HG02981 (cell line): ENCODE measurements around the gene CNKSR1.

ENCODE experiments used
- ATAC-seq: cut with Tn5 transposase; IDR thresholded peaks from one replicate; pipeline ENCODE4 v1.9.1; 2021; ENCODE audit warnings: mild to moderate bottlenecking, moderate library complexity; ENCODE audit not compliant: unreplicated experiment

The CNKSR1 gene, protein sequence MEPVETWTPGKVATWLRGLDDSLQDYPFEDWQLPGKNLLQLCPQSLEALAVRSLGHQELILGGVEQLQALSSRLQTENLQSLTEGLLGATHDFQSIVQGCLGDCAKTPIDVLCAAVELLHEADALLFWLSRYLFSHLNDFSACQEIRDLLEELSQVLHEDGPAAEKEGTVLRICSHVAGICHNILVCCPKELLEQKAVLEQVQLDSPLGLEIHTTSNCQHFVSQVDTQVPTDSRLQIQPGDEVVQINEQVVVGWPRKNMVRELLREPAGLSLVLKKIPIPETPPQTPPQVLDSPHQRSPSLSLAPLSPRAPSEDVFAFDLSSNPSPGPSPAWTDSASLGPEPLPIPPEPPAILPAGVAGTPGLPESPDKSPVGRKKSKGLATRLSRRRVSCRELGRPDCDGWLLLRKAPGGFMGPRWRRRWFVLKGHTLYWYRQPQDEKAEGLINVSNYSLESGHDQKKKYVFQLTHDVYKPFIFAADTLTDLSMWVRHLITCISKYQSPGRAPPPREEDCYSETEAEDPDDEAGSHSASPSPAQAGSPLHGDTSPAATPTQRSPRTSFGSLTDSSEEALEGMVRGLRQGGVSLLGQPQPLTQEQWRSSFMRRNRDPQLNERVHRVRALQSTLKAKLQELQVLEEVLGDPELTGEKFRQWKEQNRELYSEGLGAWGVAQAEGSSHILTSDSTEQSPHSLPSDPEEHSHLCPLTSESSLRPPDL

GRCh38 chr1:26177182-26177684 lies at the start of gene CNKSR1:
Gene CNKSR1 (plus strand): TSS chr1:26177491. CDS start chr1:26177548, 57 bp downstream.
- ATAC-seq = no peak

GRCh38 chr1:26129778-26130177 lies 47.5 kb upstream of the CNKSR1 start:
- no peak for ATAC-seq

DNA sequence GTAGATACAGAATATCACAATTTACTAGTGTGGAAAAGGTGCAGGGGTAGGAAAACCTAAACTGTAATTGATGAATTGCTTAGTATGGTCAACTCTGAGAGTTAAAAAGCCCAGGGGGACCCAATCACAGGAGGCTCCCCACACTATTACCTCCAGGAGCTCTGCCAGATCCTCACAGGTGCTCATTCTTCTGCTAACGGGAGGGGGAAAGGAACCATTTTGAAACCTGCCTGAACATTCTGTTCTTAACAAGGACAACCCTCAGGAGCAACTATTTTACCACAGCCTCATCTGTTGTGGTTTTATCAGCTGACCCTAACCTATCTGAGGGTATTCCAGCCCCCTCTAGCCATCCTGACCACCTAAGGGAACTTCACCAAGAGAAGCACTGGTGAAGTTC lies 46.6 kb upstream of the CNKSR1 start:
- ATAC-seq = no peak

- no peak for ATAC-seq
Observed at GRCh38 chr1:26132128-26132833, 45.0 kb upstream of the CNKSR1 start.

- ATAC-seq = no peak
Observed at GRCh38 chr1:26132834-26133167, 44.5 kb upstream of the CNKSR1 start.

GRCh38 chr1:26134466-26134865 lies 42.8 kb upstream of the CNKSR1 start:
- no peak for ATAC-seq

DNA sequence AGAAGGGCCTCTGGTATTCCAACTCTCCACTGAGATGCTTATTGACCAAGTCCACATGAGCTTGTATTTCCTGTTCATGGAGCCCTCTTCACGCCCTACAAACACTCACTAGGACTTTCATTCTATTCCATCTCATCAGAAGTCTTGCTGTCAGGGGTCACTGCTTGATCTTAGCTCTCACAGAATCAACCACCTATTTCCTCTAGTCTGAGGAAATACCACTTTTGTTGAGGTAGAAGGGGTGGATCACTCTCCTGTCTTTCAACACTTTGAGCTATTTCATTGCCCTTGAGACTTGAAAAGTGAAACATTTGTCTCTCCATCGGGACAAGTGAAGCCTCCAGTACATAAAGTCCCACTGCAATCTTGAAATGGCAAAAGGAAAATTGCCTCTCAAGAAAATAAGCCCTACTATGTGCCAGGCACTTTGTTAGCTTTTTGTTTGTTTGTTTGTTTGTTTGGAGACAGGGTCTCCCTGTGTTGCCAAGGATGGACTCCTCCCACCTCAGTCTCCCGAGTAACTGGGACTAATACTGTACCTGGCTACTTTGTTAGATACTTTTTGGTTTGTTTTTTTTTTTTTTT lies 38.2 kb upstream of the CNKSR1 start:
- ATAC-seq = no peak

DNA sequence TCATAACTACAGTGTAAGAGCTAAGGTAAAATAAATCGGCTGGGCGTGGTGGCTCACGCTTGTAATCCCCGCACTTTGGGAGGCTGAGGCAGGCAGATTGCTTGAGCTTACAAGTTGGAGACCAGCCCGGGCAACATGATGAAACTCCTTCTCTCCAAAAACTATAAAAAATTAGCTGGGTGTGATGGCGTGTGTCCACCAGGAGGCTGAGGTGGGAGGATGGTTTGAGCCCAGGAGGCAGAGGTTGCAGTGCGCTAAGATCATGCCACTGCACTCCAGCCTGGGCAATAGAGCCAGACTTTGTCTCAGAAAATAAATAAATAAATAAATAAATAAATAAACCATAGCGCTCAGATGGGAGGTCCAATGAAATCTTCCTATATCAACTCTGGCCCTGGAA lies 35.1 kb upstream of the CNKSR1 start:
- no peak for ATAC-seq

- no peak for ATAC-seq
Observed at GRCh38 chr1:26145041-26145959, 32.0 kb upstream of the CNKSR1 start.

DNA sequence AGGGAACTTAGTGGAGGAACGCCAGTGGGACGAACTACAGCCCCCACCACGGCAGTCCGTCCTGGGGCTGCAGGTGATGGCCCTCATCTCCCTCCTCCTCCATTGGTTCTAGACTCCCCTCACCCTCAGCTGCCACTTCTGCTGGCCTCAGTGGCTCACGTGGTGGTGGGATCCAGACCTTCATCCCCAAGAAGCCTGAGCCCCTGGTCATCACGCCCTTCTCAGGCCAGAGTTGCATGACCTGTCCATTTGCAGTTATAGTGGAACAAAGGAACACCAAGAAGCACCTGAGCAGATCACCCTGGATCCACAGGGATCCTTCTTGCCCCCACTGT lies 31.4 kb upstream of the CNKSR1 start:
- no peak for ATAC-seq

- ATAC-seq = no peak
Observed at GRCh38 chr1:26148887-26149286, 28.4 kb upstream of the CNKSR1 start.

DNA sequence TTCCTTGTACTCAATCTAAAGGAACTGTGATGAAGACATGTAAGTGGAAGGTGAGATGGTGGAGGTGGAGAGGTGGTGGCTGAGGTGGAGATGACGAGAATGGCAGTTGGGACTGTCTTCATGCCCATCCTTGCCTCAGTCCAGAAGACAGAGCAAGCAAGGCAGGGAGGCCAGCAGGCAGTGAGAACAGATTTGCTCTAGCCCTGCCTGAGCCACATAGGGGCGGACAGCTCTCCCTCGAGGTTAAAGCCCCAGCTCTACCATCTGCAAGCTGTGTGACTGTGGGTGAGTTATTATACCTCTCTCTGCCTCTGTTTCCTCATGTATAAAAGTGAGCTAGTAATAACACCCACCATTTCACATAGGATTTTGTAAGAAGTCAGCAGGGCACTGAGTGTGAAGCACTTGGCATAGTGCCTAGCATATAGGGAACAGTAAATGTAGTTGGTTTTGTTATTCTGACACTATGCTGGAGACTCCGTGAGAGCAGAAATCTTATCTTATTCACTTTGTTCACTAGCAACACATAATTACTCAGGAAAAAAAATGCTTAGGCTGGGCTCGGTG lies 23.2 kb upstream of the CNKSR1 start:
- no peak for ATAC-seq

DNA sequence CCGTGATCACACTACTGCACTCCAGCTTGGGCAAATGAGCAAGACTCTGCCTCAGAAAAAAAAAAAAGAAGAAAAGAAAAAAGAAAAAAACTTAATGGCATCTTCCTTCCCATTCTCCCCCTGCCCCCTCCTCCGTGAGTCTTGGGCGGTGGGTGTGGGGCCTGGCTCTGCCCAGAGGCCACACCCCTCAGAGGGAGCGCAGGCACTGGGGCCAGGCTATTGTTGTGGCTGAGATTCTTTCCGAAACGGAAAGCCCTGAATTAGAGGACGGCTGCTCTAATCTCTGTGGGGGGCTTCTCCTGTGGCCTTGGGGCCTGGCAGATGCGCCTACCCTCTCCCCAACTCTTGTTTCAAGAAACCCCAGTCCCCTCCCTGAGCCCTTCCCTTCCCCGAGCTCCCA lies 22.5 kb upstream of the CNKSR1 start:
- no peak for ATAC-seq

GRCh38 chr1:26155370-26156284 lies 21.7 kb upstream of the CNKSR1 start:
- no peak for ATAC-seq

- ATAC-seq = no peak
Observed at GRCh38 chr1:26156285-26157038, 20.8 kb upstream of the CNKSR1 start.

DNA sequence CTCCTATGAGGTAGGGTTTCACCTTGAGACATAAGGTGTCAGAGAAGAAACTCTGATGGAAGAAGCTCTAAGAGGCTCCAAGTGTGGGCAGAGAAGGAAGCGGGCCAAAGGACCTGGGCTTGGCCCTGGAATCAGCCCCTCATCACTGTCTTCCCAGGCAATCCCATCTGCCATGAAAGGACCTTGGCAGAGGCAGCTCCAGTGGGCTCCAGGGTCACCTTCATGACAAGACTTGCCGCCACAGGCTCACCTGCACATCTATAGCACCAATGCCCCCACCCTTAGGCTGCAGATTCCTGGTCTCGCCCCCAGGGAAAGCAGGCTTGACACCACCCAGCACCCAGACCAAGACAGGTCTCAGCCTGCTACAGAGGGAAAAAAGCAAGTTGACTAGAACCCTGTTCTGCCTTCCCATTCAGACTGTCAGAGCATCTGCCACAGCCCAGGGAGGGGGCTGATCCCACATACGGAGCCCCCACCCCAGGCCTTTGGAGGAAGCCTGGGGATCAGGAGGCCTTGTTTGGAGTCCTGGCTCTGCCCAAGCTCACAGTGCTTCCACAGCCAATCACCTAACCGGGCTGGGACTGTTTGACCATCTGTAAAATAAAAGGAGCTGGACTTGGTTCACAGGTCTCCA lies 18.9 kb upstream of the CNKSR1 start:
- ATAC-seq = no peak

DNA sequence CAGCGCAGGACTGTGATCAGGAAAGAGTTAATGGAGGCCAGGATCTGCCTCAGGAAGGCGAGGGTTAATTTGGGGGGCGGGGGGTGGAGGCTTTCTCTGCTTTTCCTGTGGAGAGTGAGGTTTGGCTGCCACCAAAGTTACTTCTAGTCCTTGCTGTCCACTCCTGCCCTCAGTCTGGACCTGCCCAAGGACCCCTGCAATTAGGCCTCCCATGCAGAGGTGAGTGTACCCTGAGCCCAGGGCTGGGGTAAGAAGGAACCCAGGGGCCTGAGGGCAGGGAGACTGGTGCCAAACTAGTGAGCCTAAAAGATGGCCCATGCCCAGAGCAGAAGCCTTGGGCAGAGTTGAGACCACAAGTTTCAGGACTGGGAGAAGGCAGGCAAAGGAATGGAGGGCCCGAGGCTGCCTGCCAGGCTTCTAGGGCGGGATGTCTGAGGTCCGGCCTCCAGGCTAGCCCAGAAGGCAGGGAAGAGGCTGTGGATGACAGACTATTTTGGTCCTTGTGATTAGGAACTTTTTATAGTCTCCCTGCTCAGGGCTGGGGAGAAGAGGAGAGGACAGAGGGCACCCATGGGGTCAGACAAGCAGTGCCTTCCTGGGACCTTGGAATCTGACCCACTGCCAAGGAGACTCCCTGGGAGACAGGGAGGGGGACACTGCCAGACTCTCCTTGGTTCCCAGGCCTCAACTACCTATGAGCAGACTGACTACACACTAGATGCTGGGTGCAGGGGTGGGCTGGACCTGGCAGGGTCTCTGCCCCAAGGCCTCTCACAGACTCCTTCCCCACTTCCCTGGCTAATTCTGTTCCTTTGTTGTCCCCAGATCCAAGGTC lies 18.2 kb upstream of the CNKSR1 start, which contains the start of gene FAM110D:
TSS of gene FAM110D (plus strand) at position 172 of the 835 bp plus-strand sequence. CDS start 2,213 bp downstream, outside the sequence.
- no peak for ATAC-seq
